H1 (cell line): ENCODE data around the gene CFAP97D2. TPM values are rescaled to one million over a fixed set of nuclear protein-coding genes. Genes with fewer than 3 reads are reported as not detected.

Experiments used
- CTCF ChIA-PET: fragments of 300-600 bp; sonication (Branson Sonifier 250); formaldehyde crosslinking; loops from one replicate; lab custom pipeline; 2021; ENCODE audit not compliant: partially characterized antibody; lab: Charles Lee
- POLR2A ChIA-PET: fragments of 300-600 bp; sonication (Branson Sonifier 250); formaldehyde crosslinking; loops from one replicate; lab custom pipeline; 2021; ENCODE audit warnings: inconsistent platforms; ENCODE audit not compliant: partially characterized antibody; lab: Charles Lee
- DNase-seq, 2 experiments: peaks; one replicate each; pipeline versions ENCODE4 v3.0.0 to v3.0.0-alpha.2; 2010 to 2022; ENCODE audit warnings: low spot score in 2 of 2, low read depth in 1 of 2, mixed read lengths in 1 of 2
- FAIRE-seq: peaks from 2 replicates; lab custom pipeline; 2011; peaks lifted over from hg19 to GRCh38; lab: Jason Lieb, UNC
- H2AFZ ChIP-seq: 2 replicates; pipeline ENCODE4 v1.8.1; 2012; ENCODE audit warnings: low read length, inconsistent platforms
- H2AK5ac ChIP-seq: 2 replicates; pipeline ENCODE4 v1.6.1; 2013; ENCODE audit warnings: low read depth, low read length
- H2BK120ac ChIP-seq: replicated peaks from 2 replicates; pipeline ENCODE3; 2013; ENCODE audit warnings: low read depth, low read length, inconsistent platforms
- H2BK12ac ChIP-seq: 2 replicates; pipeline ENCODE4 v1.6.1; 2013; ENCODE audit warnings: low read depth, low read length
- H2BK15ac ChIP-seq: 2 replicates; pipeline ENCODE4 v1.6.1; 2013; ENCODE audit warnings: low read length
- H2BK20ac ChIP-seq: 2 replicates; pipeline ENCODE4 v1.6.1; 2013; ENCODE audit warnings: low read length
- H2BK5ac ChIP-seq: 2 replicates; pipeline ENCODE4 v1.6.1; 2013; ENCODE audit warnings: low read depth, low read length
- H3K14ac ChIP-seq: 2 replicates; pipeline ENCODE4 v1.6.1; 2013; ENCODE audit warnings: inconsistent platforms; ENCODE audit not compliant: insufficient read length
- H3K18ac ChIP-seq: 2 replicates; pipeline ENCODE4 v1.6.1; 2013; ENCODE audit warnings: low read length; ENCODE audit errors: extremely low read depth
- H3K23ac ChIP-seq: 2 replicates; pipeline ENCODE4 v1.6.1; 2013; ENCODE audit warnings: inconsistent platforms; ENCODE audit not compliant: insufficient read length
- H3K23me2 ChIP-seq: 2 replicates; pipeline ENCODE4 v1.6.1; 2013; ENCODE audit warnings: low read depth, low read length
- H3K27ac ChIP-seq: 2 replicates; pipeline ENCODE4 v1.6.1; 2011; ENCODE audit warnings: low read depth, low read length, inconsistent platforms
- H3K27me3 ChIP-seq, 4 experiments: replicated peaks in 1 of 4; 1 replicate in 1 of 4; 2 replicates in 3 of 4; pipeline versions ENCODE4 v1.6.1 to v1.8.1; 2011 to 2013; ENCODE audit warnings: low read length in 3 of 4, mild to moderate bottlenecking in 3 of 4, inconsistent platforms in 2 of 4, mixed read lengths in 2 of 4, moderate library complexity in 1 of 4; ENCODE audit not compliant: control insufficient read depth in 3 of 4, insufficient read depth in 3 of 4; ENCODE audit errors: extremely low read depth in 1 of 4
- H3K36me3 ChIP-seq, 4 experiments: 2 replicates each; pipeline versions ENCODE4 v1.6.1 to v1.8.1; 2011 to 2013; ENCODE audit warnings: mild to moderate bottlenecking in 4 of 4, low read length in 3 of 4, moderate library complexity in 2 of 4, control low read depth in 1 of 4, inconsistent platforms in 1 of 4; ENCODE audit not compliant: insufficient read depth in 4 of 4, control insufficient read depth in 2 of 4
- H3K4ac ChIP-seq: replicated peaks from 2 replicates; pipeline ENCODE3; 2013; ENCODE audit warnings: low read length, low read depth, mixed read lengths, inconsistent platforms; ENCODE audit not compliant: insufficient read length
- H3K4me1 ChIP-seq, 4 experiments: replicated peaks in 1 of 4; 1 replicate in 1 of 4; 2 replicates in 3 of 4; pipeline versions ENCODE4 v1.6.1 to v1.8.1; 2011 to 2013; ENCODE audit warnings: low read length in 3 of 4, inconsistent platforms in 2 of 4, mixed read lengths in 1 of 4; ENCODE audit not compliant: insufficient read depth in 4 of 4, control insufficient read depth in 3 of 4
- H3K4me2 ChIP-seq, 2 experiments: 2 replicates each; pipeline versions ENCODE4 v1.6.1 to v1.8.1; 2011 to 2013; ENCODE audit warnings: low read depth in 2 of 2, low read length in 2 of 2, control low read depth in 1 of 2, inconsistent platforms in 1 of 2, mild to moderate bottlenecking in 1 of 2; ENCODE audit not compliant: insufficient read depth in 1 of 2
- H3K4me3 ChIP-seq, 4 experiments: fragments of 200-600, 300-600 bp in 1 of 4; sonication (generic), shearing (Covaris generic), sonication (Bioruptor Twin) in 1 of 4; 2 replicates each; pipeline versions ENCODE4 v1.5.1 to v1.8.1; 2011 to 2016; ENCODE audit warnings: low read length in 4 of 4, low read depth in 3 of 4, control low read depth in 2 of 4, inconsistent platforms in 2 of 4, mild to moderate bottlenecking in 2 of 4, mixed read lengths in 1 of 4, moderate library complexity in 1 of 4; ENCODE audit not compliant: insufficient read depth in 2 of 4; ENCODE audit errors: extremely low read depth in 1 of 4
- H3K56ac ChIP-seq: replicated peaks from 2 replicates; pipeline ENCODE3; 2013; ENCODE audit warnings: low read depth, mild to moderate bottlenecking, mixed read lengths, low read length, inconsistent platforms; ENCODE audit not compliant: insufficient read length
- H3K79me1 ChIP-seq: 2 replicates; pipeline ENCODE4 v1.6.1; 2013; ENCODE audit warnings: low read depth, low read length, control low read depth
- H3K79me2 ChIP-seq, 2 experiments: 2 replicates each; pipeline versions ENCODE4 v1.6.1 to v1.8.1; 2012 to 2013; ENCODE audit warnings: low read length in 2 of 2, mild to moderate bottlenecking in 2 of 2, inconsistent platforms in 1 of 2; ENCODE audit not compliant: insufficient read depth in 2 of 2, control insufficient read depth in 1 of 2
- H3K9ac ChIP-seq, 4 experiments: replicated peaks in 1 of 4; 1 replicate in 1 of 4; 2 replicates in 3 of 4; pipeline versions ENCODE4 v1.6.1 to v1.8.1; 2011 to 2013; ENCODE audit warnings: low read depth in 3 of 4, low read length in 3 of 4, control low read depth in 2 of 4, mild to moderate bottlenecking in 2 of 4, moderate library complexity in 2 of 4, inconsistent platforms in 1 of 4; ENCODE audit errors: extremely low read depth in 1 of 4
- H3K9me3 ChIP-seq, 2 experiments: 2 replicates each; pipeline versions ENCODE4 v1.6.1 to v1.8.1; 2012 to 2013; ENCODE audit warnings: mild to moderate bottlenecking in 2 of 2, moderate library complexity in 2 of 2, control low read depth in 1 of 2, inconsistent platforms in 1 of 2, low read depth in 1 of 2, low read length in 1 of 2, mixed read lengths in 1 of 2; ENCODE audit not compliant: insufficient read depth in 2 of 2
- H4K20me1 ChIP-seq, 2 experiments: replicated peaks in 1 of 2; 2 replicates each; pipeline versions ENCODE3 to v1.8.1; 2011 to 2013; ENCODE audit warnings: inconsistent platforms in 2 of 2, low read length in 2 of 2, mild to moderate bottlenecking in 1 of 2; ENCODE audit not compliant: insufficient read depth in 2 of 2, control insufficient read depth in 1 of 2
- H4K5ac ChIP-seq: 2 replicates; pipeline ENCODE4 v1.6.1; 2013; ENCODE audit warnings: low read length, low read depth, mixed read lengths, inconsistent platforms; ENCODE audit not compliant: insufficient read length
- H4K8ac ChIP-seq: 2 replicates; pipeline ENCODE4 v1.8.0; 2013; ENCODE audit warnings: mild to moderate bottlenecking, moderate library complexity, low read length, inconsistent platforms; ENCODE audit not compliant: insufficient read depth; ENCODE audit errors: extremely low read depth
- H4K91ac ChIP-seq: replicated peaks from 2 replicates; pipeline ENCODE3; 2013; ENCODE audit warnings: low read length, mixed read lengths, inconsistent platforms; ENCODE audit not compliant: insufficient read length
- ATF2 ChIP-seq: IDR thresholded peaks from 2 replicates; pipeline ENCODE4 v1.6.1; 2012; ENCODE audit warnings: low read length, inconsistent platforms
- CEBPB ChIP-seq: IDR thresholded peaks from 2 replicates; pipeline ENCODE4 v1.6.1; 2012; ENCODE audit warnings: low read depth, low read length
- JUND ChIP-seq: IDR thresholded peaks from 2 replicates; pipeline ENCODE4 v1.6.1; 2011; ENCODE audit warnings: mild to moderate bottlenecking, improper control_type of control experiment, low read length
- KDM1A ChIP-seq: fragments of 200-600, 300-600 bp; sonication (generic); IDR thresholded peaks from 2 replicates; pipeline ENCODE4 v1.7.1; 2016; ENCODE audit warnings: mild to moderate bottlenecking, low read length, borderline replicate concordance
- RNF2 ChIP-seq: fragments of 200-900, 300-1000 bp; sonication (generic); IDR thresholded peaks from 2 replicates; pipeline ENCODE4 v1.7.1; 2016; ENCODE audit warnings: borderline replicate concordance, low read depth, mild to moderate bottlenecking, antibody characterized with exemption, low read length; ENCODE audit not compliant: poor library complexity, severe bottlenecking; ENCODE audit errors: missing control alignments
- SIX5 ChIP-seq: IDR thresholded peaks from 2 replicates; pipeline ENCODE4 v1.6.1; 2011; ENCODE audit warnings: mild to moderate bottlenecking, low read depth, low read length
- TAF1 ChIP-seq: IDR thresholded peaks from 2 replicates; pipeline ENCODE4 v1.6.1; 2011; ENCODE audit warnings: mild to moderate bottlenecking, low read depth, low read length
- TAF7 ChIP-seq: optimal IDR thresholded peaks from 2 replicates; pipeline ENCODE3; 2011; ENCODE audit warnings: low read depth, mild to moderate bottlenecking, inconsistent platforms, low read length, moderate library complexity, borderline replicate concordance
- TBP ChIP-seq: IDR thresholded peaks from 2 replicates; pipeline ENCODE4 v1.6.1; 2011; ENCODE audit warnings: low read depth, low read length, improper control_type of control experiment
- YY1 ChIP-seq: IDR thresholded peaks from 2 replicates; pipeline ENCODE4 v1.6.1; 2011; ENCODE audit warnings: low read depth, mild to moderate bottlenecking, low read length
- WGBS, 2 experiments: shearing (Covaris generic) in 1 of 2; methylation state at CpG; one replicate each; pipeline versions ENCODE4 v1.1.6 to v1.1.7; 2013 to 2015; ENCODE audit warnings: low lambda C conversion rate in 2 of 2, mixed read lengths in 2 of 2, inconsistent platforms in 1 of 2, low coverage in 1 of 2, missing lambda C conversion rate in 1 of 2; ENCODE audit not compliant: insufficient replicate concordance in 2 of 2, insufficient coverage in 1 of 2, insufficient read length in 1 of 2; ENCODE audit errors: extremely low coverage in 1 of 2, missing lambda C conversion rate in 1 of 2; 5-methylcytosine and 5-hydroxymethylcytosine counted together
- polyA plus RNA-seq, 7 experiments: library from polyadenylated mRNA; depleted of rRNA in 3 of 7; stranded (reverse) in 5 of 7; unstranded in 2 of 7; fragments of >200 nt in 5 of 7; fragments of 200-250 nt in 2 of 7; gene quantifications; 1 replicate in 5 of 7; 2 replicates in 1 of 7; 4 replicates in 1 of 7; pipeline versions ENCODE4 v1.2.1 to v1.2.3, GENCODE V29; 2011 to 2013; ENCODE audit warnings: missing spikeins in 2 of 7, mixed read lengths in 2 of 7
- total RNA-seq: library from RNA; stranded (reverse); fragmentation: NEBNext Ultra II Directional; extraction: Animal tissue kit (Norgen Biotek cat#: 25700); gene quantifications from 2 replicates; pipeline ENCODE4 v1.2.1, GENCODE V29; 2021

CFAP97D2 gene
- total and polyA plus RNA-seq, 2 of the 8 experiments (the other 6 are each of a cell fraction or from before 2014, with no cell fraction given), result not detected

GRCh38 chr13:114149774-114150740 lies 29.0 kb upstream of the CFAP97D2 start:
- CTCF ChIA-PET, result no interaction called here
- Histone ChIP-seq H3K56ac (no peak overlapping the region), H3K23ac (no peak overlapping the region), H3K14ac (no peak overlapping the region), H2BK5ac (no peak overlapping the region), H3K27ac (no peak overlapping the region), H2AK5ac (no peak overlapping the region), H3K18ac (no peak overlapping the region), H2BK20ac (no peak overlapping the region), H2AFZ (no peak overlapping the region), H3K79me2 (no peaks in the 10 kb centered on the region), H2BK12ac (no peak overlapping the region), H3K27me3 (no peaks in the 10 kb centered on the region; a peak in 1 of 7 replicates), H3K4me2 (no peak overlapping the region), H4K5ac (no peak overlapping the region), H3K9me3 (no peaks in the 10 kb centered on the region), H3K23me2 (peaks cover 6% of the 10 kb centered on the region; the same call in 1 of the 2 replicates), H4K8ac (no peak overlapping the region; the same call in 1 of the 2 replicates), H2BK15ac (no peak overlapping the region), H3K4me3 (no peak overlapping the region), H3K4me1 (no peaks in the 10 kb centered on the region; a peak in 1 of 7 replicates), H2BK120ac (no peak overlapping the region), H3K36me3 (no peaks in the 10 kb centered on the region), H3K4ac (no peak overlapping the region), H4K20me1 (no peaks in the 10 kb centered on the region), H4K91ac (no peak overlapping the region), H3K9ac (no peak overlapping the region), H3K79me1 (no peaks in the 10 kb centered on the region)
- peak; percentile 13 for FAIRE-seq
- 87% methylated on average over 12 of the region's 12 CpGs; no CpG with 5 or more reads in 1 of the 2 experiments for WGBS, 2 experiments
- DNase-seq, result no peak
- POLR2A ChIA-PET, result no interaction called here
- no peak for TF ChIP-seq CEBPB
- no peak for TF ChIP-seq RNF2
- TF ChIP-seq YY1, result no peak
- TF ChIP-seq KDM1A, result no peak
- no peak for TF ChIP-seq JUND
- TF ChIP-seq TBP, result no peak
- no peak for TF ChIP-seq SIX5
- TF ChIP-seq TAF7, result no peak
- TF ChIP-seq TAF1, result no peak
- no peak for TF ChIP-seq ATF2
